Mesodermal cell (in vitro differentiated cells): ENCODE results near the gene CHST13.

ENCODE experiments used
- H3K27ac ChIP-seq: 2 replicates; pipeline ENCODE4 v1.7.0; 2013; ENCODE audit warnings: mild to moderate bottlenecking, low read depth, low read length, moderate library complexity; ENCODE audit not compliant: severe bottlenecking
- H3K36me3 ChIP-seq: 2 replicates; pipeline ENCODE4 v1.7.1; 2013; ENCODE audit warnings: mild to moderate bottlenecking, low read length, moderate library complexity; ENCODE audit not compliant: control insufficient read depth, insufficient read depth
- H3K4me1 ChIP-seq: one replicate; pipeline ENCODE4 v1.7.1; 2013; ENCODE audit warnings: mild to moderate bottlenecking, low read length; ENCODE audit not compliant: insufficient read depth, control insufficient read depth, poor library complexity, severe bottlenecking
- H3K4me3 ChIP-seq: 2 replicates; pipeline ENCODE4 v1.7.0; 2013; ENCODE audit warnings: low read length, control low read depth, mild to moderate bottlenecking; ENCODE audit not compliant: insufficient read depth, poor library complexity, severe bottlenecking; ENCODE audit errors: extremely low read depth
- H3K9me3 ChIP-seq: 2 replicates; pipeline ENCODE4 v1.7.1; 2013; ENCODE audit warnings: mild to moderate bottlenecking, low read length, moderate library complexity; ENCODE audit not compliant: control insufficient read depth
- WGBS, 2 experiments: methylation state at CpG; one replicate each; pipeline ENCODE4 v1.1.5; 2013; ENCODE audit warnings: missing lambda C conversion rate in 2 of 2; ENCODE audit not compliant: insufficient coverage in 2 of 2; 5-methylcytosine and 5-hydroxymethylcytosine counted together

CHST13 gene

GRCh38 chr3:126488886-126489569, 34.9 kb upstream of the CHST13 start:
- Histone ChIP-seq H3K4me3 (no peak overlapping the region), H3K9me3 (no peaks in the 10 kb centered on the region), H3K4me1 (no peaks in the 10 kb centered on the region), H3K36me3 (no peaks in the 10 kb centered on the region), H3K27ac (no peak overlapping the region)
- WGBS, 2 experiments, result 92 to 94% methylated on average over 14 of the region's 16 CpGs

GRCh38 chr3:126490619-126491018, 33.3 kb upstream of the CHST13 start:
- WGBS, 2 experiments, result 85 to 87% methylated on average over 6 of the region's 6 CpGs
- no peak overlapping the region for H3K27ac ChIP-seq
- no peaks in the 10 kb centered on the region for H3K4me1 ChIP-seq
- no peak overlapping the region for H3K4me3 ChIP-seq
- H3K9me3 ChIP-seq, result no peaks in the 10 kb centered on the region
- H3K36me3 ChIP-seq, result no peaks in the 10 kb centered on the region

DNA sequence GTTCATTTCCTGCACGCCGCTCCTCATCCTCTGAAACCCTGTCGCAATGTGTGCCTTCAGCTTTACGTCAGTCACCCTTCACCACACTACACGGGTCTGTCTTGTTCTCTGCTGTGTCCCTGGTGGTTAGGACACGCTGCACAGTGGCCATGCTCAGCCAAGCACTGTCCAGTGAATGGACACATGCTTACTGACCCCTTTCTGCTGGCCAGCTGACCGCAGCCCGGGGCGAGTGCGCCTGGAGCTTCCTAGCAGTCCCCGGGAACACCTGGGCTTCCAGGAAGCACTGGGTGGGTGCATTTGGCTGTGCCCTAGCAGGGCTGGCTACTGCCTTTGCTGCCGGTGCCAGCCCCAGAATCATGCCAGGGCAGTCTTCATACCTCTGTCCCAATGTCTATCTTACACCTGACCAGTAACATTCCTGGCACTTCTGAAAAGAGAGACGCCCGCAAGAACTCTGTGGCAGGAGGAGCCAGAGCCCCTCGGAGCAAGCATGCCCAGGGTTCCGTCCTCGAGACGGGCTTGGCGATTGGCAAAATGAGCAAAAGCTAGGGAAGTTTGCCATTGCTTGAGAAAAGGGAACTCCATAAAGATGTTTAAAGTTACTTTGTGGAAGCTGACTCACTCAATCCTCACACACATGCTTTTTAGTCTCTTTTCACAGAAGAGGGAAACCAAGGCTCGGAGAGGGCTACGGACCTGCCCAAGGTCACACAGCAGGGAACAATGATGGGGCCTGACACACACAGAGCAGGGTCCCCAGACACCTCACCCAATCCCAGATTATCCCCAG, 32.5 kb upstream of the CHST13 start:
- no peak overlapping the region for H3K27ac ChIP-seq
- no peak overlapping the region for H3K4me3 ChIP-seq
- no peaks in the 10 kb centered on the region for H3K4me1 ChIP-seq
- no peaks in the 10 kb centered on the region for H3K9me3 ChIP-seq
- WGBS, 2 experiments, result 92 to 95% methylated on average over 19 of the region's 21 CpGs
- no peaks in the 10 kb centered on the region for H3K36me3 ChIP-seq

GRCh38 chr3:126493051-126493450, 30.9 kb upstream of the CHST13 start:
- H3K4me1 ChIP-seq, result no peaks in the 10 kb centered on the region
- no peak overlapping the region for H3K27ac ChIP-seq
- 86 to 90% methylated on average over 14 of the region's 14 CpGs for whole genome bisulfite sequencing, 2 experiments
- no peaks in the 10 kb centered on the region for H3K9me3 ChIP-seq
- no peak overlapping the region for H3K4me3 ChIP-seq
- H3K36me3 ChIP-seq, result no peaks in the 10 kb centered on the region

DNA sequence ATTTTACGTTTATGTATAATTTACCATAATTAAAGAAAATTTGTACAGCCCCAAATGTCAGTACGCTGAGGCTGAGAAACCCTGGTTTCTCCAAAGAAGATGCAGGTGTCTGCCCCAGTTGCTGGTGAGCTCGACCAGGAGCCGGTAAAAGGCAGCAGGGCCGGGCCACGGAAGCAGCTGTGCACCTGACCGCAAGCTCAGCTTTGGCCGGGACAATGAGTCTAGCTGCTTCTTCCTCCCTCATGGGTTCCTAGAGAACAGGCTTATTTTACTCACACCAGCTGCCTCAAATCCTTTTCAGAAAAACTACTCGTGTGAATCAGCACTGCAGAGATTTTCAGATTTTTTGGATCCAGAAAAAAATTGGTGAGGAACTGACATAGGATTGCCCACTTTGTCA, 30.2 kb upstream of the CHST13 start:
- Histone ChIP-seq H3K36me3 (no peaks in the 10 kb centered on the region), H3K4me3 (no peak overlapping the region), H3K27ac (no peak overlapping the region), H3K9me3 (no peaks in the 10 kb centered on the region), H3K4me1 (no peaks in the 10 kb centered on the region)
- 80 to 91% methylated on average over 7 to 8 of the region's 9 CpGs for WGBS, 2 experiments

GRCh38 chr3:126494204-126494969, 29.6 kb upstream of the CHST13 start:
- Histone ChIP-seq H3K27ac (no peak overlapping the region), H3K36me3 (no peaks in the 10 kb centered on the region), H3K4me1 (no peaks in the 10 kb centered on the region), H3K9me3 (no peaks in the 10 kb centered on the region), H3K4me3 (no peak overlapping the region)
- WGBS, 2 experiments, result 90 to 92% methylated on average over 8 to 10 of the region's 12 CpGs

DNA sequence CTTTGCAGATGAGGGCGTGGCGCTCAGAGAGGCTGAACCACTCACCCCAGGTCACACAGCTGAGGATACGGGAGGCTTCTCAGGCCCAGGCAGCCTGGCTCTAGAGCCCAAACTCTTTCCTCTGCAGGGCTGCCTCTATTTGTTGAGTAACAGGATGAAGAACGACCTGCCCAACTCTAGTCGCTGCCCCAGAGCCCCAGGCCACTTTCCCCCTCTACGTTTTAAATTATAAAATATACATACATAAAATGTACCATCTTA, 29.1 kb upstream of the CHST13 start:
- Histone ChIP-seq H3K36me3 (no peaks in the 10 kb centered on the region), H3K27ac (no peak overlapping the region), H3K9me3 (no peaks in the 10 kb centered on the region), H3K4me3 (no peak overlapping the region), H3K4me1 (no peaks in the 10 kb centered on the region)
- 93 to 94% methylated on average over 3 to 4 of the region's 6 CpGs for WGBS, 2 experiments

GRCh38 chr3:126495786-126496185, 28.2 kb upstream of the CHST13 start:
- Histone ChIP-seq H3K36me3 (no peaks in the 10 kb centered on the region), H3K4me1 (no peaks in the 10 kb centered on the region), H3K4me3 (no peak overlapping the region), H3K27ac (no peak overlapping the region), H3K9me3 (no peaks in the 10 kb centered on the region)
- WGBS, 2 experiments, result 95 to 98% methylated on average over 5 to 7 of the region's 8 CpGs

GRCh38 chr3:126496894-126497850, 26.8 kb upstream of the CHST13 start:
- Histone ChIP-seq H3K36me3 (no peaks in the 10 kb centered on the region), H3K4me1 (no peaks in the 10 kb centered on the region), H3K9me3 (no peaks in the 10 kb centered on the region), H3K4me3 (no peak overlapping the region), H3K27ac (no peak overlapping the region)
- 75 to 87% methylated on average over 14 to 20 of the region's 21 CpGs for WGBS, 2 experiments

DNA sequence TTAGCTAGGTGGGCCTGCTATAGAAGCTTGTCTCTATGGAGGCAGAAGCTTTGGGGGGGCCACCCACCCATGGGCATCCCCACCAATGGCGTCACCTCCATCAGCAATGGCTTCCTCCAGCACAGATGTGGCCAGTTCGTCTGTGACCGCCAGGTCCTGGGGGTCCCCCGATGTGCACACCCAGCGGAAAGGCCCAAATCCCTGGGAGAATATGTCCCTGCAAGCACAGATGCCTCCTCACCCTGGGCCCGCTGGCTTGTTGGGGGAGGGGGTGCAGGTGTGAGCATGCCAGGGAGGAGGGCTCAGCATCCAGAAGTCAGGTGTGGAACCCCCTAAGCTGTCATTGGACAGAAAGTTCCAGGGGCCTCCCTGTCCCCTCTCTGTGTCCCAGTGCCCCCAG, 26.0 kb upstream of the CHST13 start:
- no peak overlapping the region for H3K27ac ChIP-seq
- no peaks in the 10 kb centered on the region for H3K4me1 ChIP-seq
- no peaks in the 10 kb centered on the region for H3K9me3 ChIP-seq
- no peaks in the 10 kb centered on the region for H3K36me3 ChIP-seq
- H3K4me3 ChIP-seq, result no peak overlapping the region
- WGBS, 2 experiments, result 91 to 93% methylated on average over 1 to 4 of the region's 6 CpGs
